ENCODE results near the gene ST6GALNAC3. TPM values are rescaled to one million over a fixed set of nuclear protein-coding genes. Genes with fewer than 3 reads are reported as not detected.
"Not testable (repeated sequence)": the region's sequence is repeated elsewhere in the genome, so short reads cannot be mapped to it uniquely, and the experiment has no call there.

Gene ST6GALNAC3
- total RNA-seq, 1 donor from 2014 or later: 23.6 TPM

GRCh38 chr1:76239470-76239918, 164.9 kb downstream of the ST6GALNAC3 start:
- no peaks in the 10 kb centered on the region for H3F3A ChIP-seq (ENCODE audit: low read depth)
- no peak overlapping the region for H2AFZ ChIP-seq (replicated peaks)
- Mint-ChIP-seq H3K4me3 (no peak overlapping the region), H3K4me1 (peaks cover 29% of the 10 kb centered on the region), H3K9me3 (peaks cover 21% of the 10 kb centered on the region), H3K36me3 (peaks cover 15% of the 10 kb centered on the region), H3K27ac (no peak overlapping the region), H3K27me3 (ENCODE audit: insufficient read depth, low read depth) (no peaks in the 10 kb centered on the region)
- no peaks in the 10 kb centered on the region for H4K20me1 ChIP-seq (ENCODE audit: low read depth)
- H3K4me3 ChIP-seq: no peak overlapping the region
- H3K27ac ChIP-seq: no peak overlapping the region
- H3K9me3 ChIP-seq (ENCODE audit: low read depth): peaks cover 2% of the 10 kb centered on the region
- no peaks in the 10 kb centered on the region for H3K36me3 ChIP-seq
- no peak for DNase-seq (ENCODE audit: low spot score)
- peaks cover 2% of the 10 kb centered on the region for H3K79me2 ChIP-seq (ENCODE audit: low read depth)
- H3K9ac ChIP-seq: no peak overlapping the region
- H3K4me1 ChIP-seq: peaks cover 21% of the 10 kb centered on the region
- TF ChIP-seq EZH2 (IDR thresholded peaks at IDR 0.05): no peak
- TF ChIP-seq, protein P1, sequence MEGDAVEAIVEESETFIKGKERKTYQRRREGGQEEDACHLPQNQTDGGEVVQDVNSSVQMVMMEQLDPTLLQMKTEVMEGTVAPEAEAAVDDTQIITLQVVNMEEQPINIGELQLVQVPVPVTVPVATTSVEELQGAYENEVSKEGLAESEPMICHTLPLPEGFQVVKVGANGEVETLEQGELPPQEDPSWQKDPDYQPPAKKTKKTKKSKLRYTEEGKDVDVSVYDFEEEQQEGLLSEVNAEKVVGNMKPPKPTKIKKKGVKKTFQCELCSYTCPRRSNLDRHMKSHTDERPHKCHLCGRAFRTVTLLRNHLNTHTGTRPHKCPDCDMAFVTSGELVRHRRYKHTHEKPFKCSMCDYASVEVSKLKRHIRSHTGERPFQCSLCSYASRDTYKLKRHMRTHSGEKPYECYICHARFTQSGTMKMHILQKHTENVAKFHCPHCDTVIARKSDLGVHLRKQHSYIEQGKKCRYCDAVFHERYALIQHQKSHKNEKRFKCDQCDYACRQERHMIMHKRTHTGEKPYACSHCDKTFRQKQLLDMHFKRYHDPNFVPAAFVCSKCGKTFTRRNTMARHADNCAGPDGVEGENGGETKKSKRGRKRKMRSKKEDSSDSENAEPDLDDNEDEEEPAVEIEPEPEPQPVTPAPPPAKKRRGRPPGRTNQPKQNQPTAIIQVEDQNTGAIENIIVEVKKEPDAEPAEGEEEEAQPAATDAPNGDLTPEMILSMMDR (IDR thresholded peaks at IDR 0.05): no peak
- no peak for TF ChIP-seq EZH2phosphoT487 (IDR thresholded peaks at IDR 0.05)
- no peak overlapping the region for H3K4me2 ChIP-seq
- H3K27me3 ChIP-seq: no peaks in the 10 kb centered on the region

GRCh38 chr1:76240316-76240715, 165.8 kb downstream of the ST6GALNAC3 start:
- Mint-ChIP-seq H3K4me1 (peaks cover 29% of the 10 kb centered on the region), H3K27ac (no peak overlapping the region), H3K27me3 (ENCODE audit: insufficient read depth, low read depth) (no peaks in the 10 kb centered on the region), H3K36me3 (peaks cover 16% of the 10 kb centered on the region), H3K9me3 (peaks cover 29% of the 10 kb centered on the region), H3K4me3 (no peak overlapping the region)
- peaks cover 10% of the 10 kb centered on the region for H3K79me2 ChIP-seq (ENCODE audit: low read depth)
- no peak overlapping the region for H3K9ac ChIP-seq
- no peaks in the 10 kb centered on the region for H4K20me1 ChIP-seq (ENCODE audit: low read depth)
- no peak overlapping the region for H2AFZ ChIP-seq (replicated peaks)
- no peaks in the 10 kb centered on the region for H3F3A ChIP-seq (ENCODE audit: low read depth)
- H3K9me3 ChIP-seq (ENCODE audit: low read depth): peaks cover 5% of the 10 kb centered on the region
- peaks cover 21% of the 10 kb centered on the region for H3K4me1 ChIP-seq
- no peaks in the 10 kb centered on the region for H3K36me3 ChIP-seq
- no peak overlapping the region for H3K4me3 ChIP-seq
- DNase-seq (ENCODE audit: low spot score): no peak
- H3K4me2 ChIP-seq: no peak overlapping the region
- no peak overlapping the region for H3K27ac ChIP-seq
- no peaks in the 10 kb centered on the region for H3K27me3 ChIP-seq
- TF ChIP-seq EZH2 (IDR thresholded peaks at IDR 0.05) (no peak), EZH2phosphoT487 (IDR thresholded peaks at IDR 0.05) (no peak)
- TF ChIP-seq, protein P1 (IDR thresholded peaks at IDR 0.05): no peak

DNA sequence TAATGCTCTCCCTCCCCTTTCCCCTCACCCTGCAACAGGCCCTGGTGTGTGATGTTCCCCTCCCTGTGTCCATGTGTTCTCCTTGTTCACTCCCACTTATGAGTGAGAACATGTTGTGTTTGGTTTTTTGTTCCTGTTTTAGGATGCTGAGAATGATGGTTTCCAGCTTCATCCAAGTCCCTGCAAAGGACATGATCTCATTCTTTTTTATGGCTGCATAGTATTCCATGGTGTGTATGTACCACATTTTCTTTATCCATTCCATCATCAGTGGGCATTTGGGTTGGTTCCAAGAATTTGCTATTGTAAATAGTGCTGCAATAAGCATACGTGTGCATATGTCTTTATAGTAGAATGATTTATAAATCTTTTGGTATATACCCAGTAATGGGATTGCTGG, 168.0 kb downstream of the ST6GALNAC3 start:
- H3K27ac ChIP-seq; DNase-seq (ENCODE audit: low spot score); H3K4me3 ChIP-seq; H3K27me3 Mint-ChIP-seq (ENCODE audit: insufficient read depth, low read depth); H3K4me3 Mint-ChIP-seq; H3K36me3 ChIP-seq; H3K4me2 ChIP-seq; H3K27me3 ChIP-seq; H3K27ac Mint-ChIP-seq; H3K9ac ChIP-seq; H2AFZ ChIP-seq (replicated peaks); H4K20me1 ChIP-seq (ENCODE audit: low read depth); H3K9me3 ChIP-seq (ENCODE audit: low read depth): not testable (repeated sequence)
- H3K4me1 ChIP-seq: peaks cover 38% of the 10 kb centered on the region
- H3F3A ChIP-seq (ENCODE audit: low read depth): peaks cover 11% of the 10 kb centered on the region
- peaks cover 35% of the 10 kb centered on the region for H3K9me3 Mint-ChIP-seq
- H3K79me2 ChIP-seq (ENCODE audit: low read depth): peaks cover 15% of the 10 kb centered on the region
- peaks cover 16% of the 10 kb centered on the region for H3K36me3 Mint-ChIP-seq
- peaks cover 36% of the 10 kb centered on the region for H3K4me1 Mint-ChIP-seq

DNA sequence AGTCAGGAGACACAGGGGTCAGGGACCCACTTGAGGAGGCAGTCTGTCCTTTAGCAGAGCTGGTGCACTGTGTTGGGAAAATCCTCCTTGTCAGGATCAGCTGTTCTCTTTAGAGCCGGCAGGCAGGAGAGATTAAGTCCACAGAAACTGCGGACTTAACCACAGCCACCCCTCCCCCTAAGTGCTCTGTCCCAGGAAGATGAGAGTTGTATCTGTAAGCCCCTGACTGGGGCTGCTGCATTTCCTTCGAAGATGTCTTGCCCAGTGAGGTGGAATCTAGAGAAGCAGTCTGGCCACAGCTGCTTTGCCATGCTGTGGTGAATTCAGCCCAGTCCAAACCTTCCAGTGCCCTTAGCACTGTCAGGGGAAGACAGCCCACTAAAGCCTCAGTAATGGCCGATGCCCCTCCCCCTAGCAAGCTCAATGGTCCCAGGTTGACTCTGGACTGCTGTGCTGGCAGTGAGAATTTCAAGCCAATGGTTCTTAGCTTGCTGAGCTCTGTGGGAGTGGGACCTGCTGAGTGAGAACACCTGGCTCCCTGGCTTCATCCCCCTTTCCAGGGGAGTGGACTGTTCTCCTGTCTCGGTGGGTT, 172.8 kb downstream of the ST6GALNAC3 start:
- Mint-ChIP-seq H3K4me3 (peak overlapping the region; percentile 44), H3K36me3 (peaks cover 15% of the 10 kb centered on the region), H3K27ac (no peak overlapping the region), H3K27me3 (ENCODE audit: insufficient read depth, low read depth) (no peaks in the 10 kb centered on the region), H3K4me1 (peaks cover 34% of the 10 kb centered on the region), H3K9me3 (peaks cover 37% of the 10 kb centered on the region)
- no peak overlapping the region for H3K9ac ChIP-seq
- peaks cover 37% of the 10 kb centered on the region for H3K4me1 ChIP-seq
- peak overlapping the region; percentile 17 for H3K4me3 ChIP-seq
- peaks cover 26% of the 10 kb centered on the region for H3F3A ChIP-seq (ENCODE audit: low read depth)
- peaks cover 15% of the 10 kb centered on the region for H3K79me2 ChIP-seq (ENCODE audit: low read depth)
- peaks cover 9% of the 10 kb centered on the region for H4K20me1 ChIP-seq (ENCODE audit: low read depth)
- no peaks in the 10 kb centered on the region for H3K27me3 ChIP-seq
- peak overlapping the region; percentile 24 for H3K27ac ChIP-seq
- H3K9me3 ChIP-seq (ENCODE audit: low read depth): peaks cover 5% of the 10 kb centered on the region
- H2AFZ ChIP-seq (replicated peaks): no peak overlapping the region
- TF ChIP-seq, protein P1 (IDR thresholded peaks at IDR 0.05): no peak
- TF ChIP-seq EZH2 (IDR thresholded peaks at IDR 0.05) (no peak), EZH2phosphoT487 (IDR thresholded peaks at IDR 0.05) (no peak)
- peak; percentile 81 for DNase-seq (ENCODE audit: low spot score)
- H3K36me3 ChIP-seq: no peaks in the 10 kb centered on the region
- H3K4me2 ChIP-seq: peak overlapping the region; percentile 70
